Measurements from ENCODE around the gene ADPRH.

Gene ADPRH

DNA sequence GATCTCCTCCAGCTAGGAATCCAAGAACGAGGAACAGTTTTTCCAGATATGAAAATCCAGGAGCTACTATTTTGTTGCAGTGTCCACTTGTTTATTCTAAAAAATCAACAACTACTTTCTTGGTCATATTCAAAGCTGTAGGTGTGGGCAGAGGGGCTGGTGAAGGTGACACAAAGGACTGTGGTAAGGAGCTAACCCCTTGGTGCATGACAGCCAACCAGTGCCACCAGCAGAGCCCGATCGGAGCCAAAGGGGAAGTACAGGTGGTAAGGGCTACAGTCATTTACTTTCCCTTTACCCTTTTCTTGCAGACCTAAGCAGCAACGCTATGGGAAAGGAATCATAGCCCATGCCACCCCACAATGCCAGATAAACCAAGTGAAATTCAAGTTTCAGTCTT, 49.1 kb downstream of the ADPRH start:
- no peaks in the 10 kb centered on the region for H3K36me3 ChIP-seq (ENCODE audit: control insufficient read depth, insufficient read depth, low read length)
- WGBS (ENCODE audit: insufficient coverage, insufficient read length) = no CpG with 5 or more reads among the region's 4 CpGs
- H3K4me1 ChIP-seq (ENCODE audit: control insufficient read depth, insufficient read depth, low read length) = no peaks in the 10 kb centered on the region; the same call in 1 of the 2 replicates
- no peak for DNase-seq (ENCODE audit: low read depth, low spot score)
- no peak overlapping the region for H3K4me3 ChIP-seq (ENCODE audit: low read length)
- no peak overlapping the region for H3K27ac ChIP-seq (ENCODE audit: low read length)
- H3K9me3 ChIP-seq (ENCODE audit: control insufficient read depth, insufficient read depth, low read length) = no peaks in the 10 kb centered on the region
- H3K27me3 ChIP-seq (ENCODE audit: control insufficient read depth, insufficient read depth, low read length) = no peaks in the 10 kb centered on the region

- no peak overlapping the region for H3K27ac ChIP-seq (ENCODE audit: low read length)
- DNase-seq (ENCODE audit: low read depth, low spot score) = no peak
- no peak overlapping the region for H3K4me3 ChIP-seq (ENCODE audit: low read length)
- H3K36me3 ChIP-seq (ENCODE audit: control insufficient read depth, insufficient read depth, low read length) = no peaks in the 10 kb centered on the region
- no peaks in the 10 kb centered on the region for H3K27me3 ChIP-seq (ENCODE audit: control insufficient read depth, insufficient read depth, low read length)
- no CpG with 5 or more reads among the region's 1 CpG for WGBS (ENCODE audit: insufficient coverage, insufficient read length)
- H3K9me3 ChIP-seq (ENCODE audit: control insufficient read depth, insufficient read depth, low read length) = no peaks in the 10 kb centered on the region
- H3K4me1 ChIP-seq (ENCODE audit: control insufficient read depth, insufficient read depth, low read length) = no peaks in the 10 kb centered on the region; the same call in 1 of the 2 replicates
These were observed 49.6 kb downstream of the ADPRH start for GRCh38 chr3:119628816-119629445.

DNA sequence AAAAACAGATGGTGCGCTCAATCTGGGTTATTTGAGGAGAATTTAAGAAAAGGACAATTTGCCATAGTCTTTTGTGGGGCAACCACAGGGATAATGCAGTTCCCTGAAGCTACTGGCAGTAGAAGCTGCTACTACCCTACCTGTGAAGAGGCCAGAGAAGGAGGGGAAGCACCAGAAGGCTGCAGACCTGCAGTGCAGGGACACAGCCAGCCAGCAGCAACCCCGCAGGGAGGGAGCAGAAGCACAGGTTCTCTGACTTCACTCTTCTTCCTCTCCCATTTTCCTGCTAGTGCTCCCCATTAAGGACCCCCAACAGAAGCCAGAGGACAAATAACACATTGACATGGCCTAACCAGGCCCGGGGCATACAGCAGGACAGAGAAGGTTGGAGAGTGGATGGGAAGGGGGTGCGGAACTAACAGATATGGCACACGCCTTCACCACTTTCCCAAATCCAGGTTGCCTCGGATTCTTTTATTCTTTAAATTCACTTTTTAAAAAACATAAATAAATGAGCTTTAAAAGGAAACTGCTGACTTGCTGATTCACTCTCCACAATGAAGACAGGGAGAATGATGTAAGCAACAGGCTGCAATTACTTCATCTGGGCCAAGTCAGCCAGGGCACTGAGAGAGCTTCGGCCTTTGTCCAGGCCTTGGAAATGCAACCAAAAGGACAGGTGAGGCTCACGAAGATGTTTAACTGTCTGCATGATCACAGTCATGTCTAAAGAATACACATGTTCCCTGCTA, 51.0 kb downstream of the ADPRH start:
- Histone ChIP-seq H3K27ac (ENCODE audit: low read length) (no peak overlapping the region), H3K27me3 (ENCODE audit: control insufficient read depth, insufficient read depth, low read length) (no peaks in the 10 kb centered on the region), H3K36me3 (ENCODE audit: control insufficient read depth, insufficient read depth, low read length) (no peaks in the 10 kb centered on the region), H3K9me3 (ENCODE audit: control insufficient read depth, insufficient read depth, low read length) (no peaks in the 10 kb centered on the region), H3K4me3 (ENCODE audit: low read length) (no peak overlapping the region), H3K4me1 (ENCODE audit: control insufficient read depth, insufficient read depth, low read length) (no peaks in the 10 kb centered on the region; the same call in 1 of the 2 replicates)
- DNase-seq (ENCODE audit: low read depth, low spot score) = no peak
- no CpG with 5 or more reads among the region's 8 CpGs for WGBS (ENCODE audit: insufficient coverage, insufficient read length)

- H3K4me3 ChIP-seq (ENCODE audit: low read length) = no peak overlapping the region
- WGBS (ENCODE audit: insufficient coverage, insufficient read length) = no CpG with 5 or more reads among the region's 7 CpGs
- H3K27ac ChIP-seq (ENCODE audit: low read length) = no peak overlapping the region
- DNase-seq (ENCODE audit: low read depth, low spot score) = no peak
- H3K4me1 ChIP-seq (ENCODE audit: control insufficient read depth, insufficient read depth, low read length) = no peaks in the 10 kb centered on the region; the same call in 1 of the 2 replicates
- H3K9me3 ChIP-seq (ENCODE audit: control insufficient read depth, insufficient read depth, low read length) = no peaks in the 10 kb centered on the region
- no peaks in the 10 kb centered on the region for H3K36me3 ChIP-seq (ENCODE audit: control insufficient read depth, insufficient read depth, low read length)
- H3K27me3 ChIP-seq (ENCODE audit: control insufficient read depth, insufficient read depth, low read length) = no peaks in the 10 kb centered on the region
These were observed 51.6 kb downstream of the ADPRH start for GRCh38 chr3:119630880-119631329.

DNA sequence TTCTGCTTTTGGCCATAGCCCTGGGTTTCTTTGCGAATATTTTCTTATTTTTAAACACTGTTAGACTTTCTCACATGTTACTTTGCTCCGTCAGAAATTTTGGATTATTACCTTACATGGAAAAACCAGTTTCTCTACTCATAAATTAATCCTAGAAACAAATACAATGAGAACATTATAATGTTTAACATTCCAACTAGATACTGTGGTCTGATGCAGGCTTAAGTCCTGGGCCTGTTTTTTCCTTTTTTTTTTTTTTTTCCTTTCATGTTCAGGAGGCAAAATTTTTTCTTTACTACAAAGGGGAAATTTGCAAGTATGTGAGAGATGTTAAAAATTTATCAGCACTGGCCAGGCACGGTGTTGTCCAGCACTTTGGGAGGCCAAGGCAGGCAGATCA, 52.2 kb downstream of the ADPRH start:
- H3K9me3 ChIP-seq (ENCODE audit: control insufficient read depth, insufficient read depth, low read length) = no peaks in the 10 kb centered on the region
- WGBS (ENCODE audit: insufficient coverage, insufficient read length) = no CpG with 5 or more reads among the region's 3 CpGs
- no peaks in the 10 kb centered on the region for H3K27me3 ChIP-seq (ENCODE audit: control insufficient read depth, insufficient read depth, low read length)
- no peak overlapping the region for H3K27ac ChIP-seq (ENCODE audit: low read length)
- no peak for DNase-seq (ENCODE audit: low read depth, low spot score)
- H3K36me3 ChIP-seq (ENCODE audit: control insufficient read depth, insufficient read depth, low read length) = no peaks in the 10 kb centered on the region
- H3K4me1 ChIP-seq (ENCODE audit: control insufficient read depth, insufficient read depth, low read length) = no peaks in the 10 kb centered on the region; the same call in 1 of the 2 replicates
- no peak overlapping the region for H3K4me3 ChIP-seq (ENCODE audit: low read length)

DNA sequence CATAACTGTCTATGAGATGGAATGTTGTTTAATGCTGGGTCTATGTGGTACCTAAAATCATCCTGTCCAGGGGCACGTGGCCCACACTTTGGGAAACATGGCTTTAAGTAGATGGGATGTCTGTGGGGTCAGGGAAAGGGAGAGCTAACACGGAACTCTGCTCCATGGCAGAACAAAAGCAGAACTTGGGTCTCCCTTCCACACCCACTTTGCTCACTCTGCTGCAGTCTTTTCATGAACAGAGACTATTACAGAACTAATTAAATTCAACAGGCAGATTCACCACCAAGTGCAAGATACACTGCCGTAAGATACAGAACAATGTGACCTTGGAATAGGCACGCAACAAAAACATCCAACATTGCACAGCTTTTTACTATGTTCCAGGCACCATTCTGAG, 52.9 kb downstream of the ADPRH start:
- Histone ChIP-seq H3K27me3 (ENCODE audit: control insufficient read depth, insufficient read depth, low read length) (no peaks in the 10 kb centered on the region), H3K4me1 (ENCODE audit: control insufficient read depth, insufficient read depth, low read length) (no peaks in the 10 kb centered on the region; the same call in 1 of the 2 replicates), H3K27ac (ENCODE audit: low read length) (no peak overlapping the region), H3K36me3 (ENCODE audit: control insufficient read depth, insufficient read depth, low read length) (no peaks in the 10 kb centered on the region), H3K4me3 (ENCODE audit: low read length) (no peak overlapping the region), H3K9me3 (ENCODE audit: control insufficient read depth, insufficient read depth, low read length) (no peaks in the 10 kb centered on the region)
- WGBS (ENCODE audit: insufficient coverage, insufficient read length) = no CpG with 5 or more reads among the region's 4 CpGs
- no peak for DNase-seq (ENCODE audit: low read depth, low spot score)

DNA sequence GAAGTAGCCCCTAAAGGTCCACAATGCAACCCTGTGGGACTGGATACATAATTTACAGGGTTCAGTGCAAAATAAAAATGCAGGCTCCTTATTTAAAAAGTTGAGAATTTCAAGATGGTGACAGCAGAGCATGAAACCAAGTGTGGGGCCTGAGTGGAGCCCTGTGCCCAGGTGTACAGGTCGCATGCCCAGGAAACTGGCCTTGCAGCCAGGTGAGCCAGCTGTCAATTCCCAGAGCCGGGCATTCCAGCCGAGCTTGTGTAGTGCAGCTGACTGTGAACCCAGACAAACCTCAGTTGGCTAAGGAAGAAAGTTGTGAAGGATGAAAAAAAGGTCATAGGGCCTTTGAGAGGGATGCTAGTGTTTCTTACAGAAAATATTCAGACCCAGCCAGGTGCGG, 53.5 kb downstream of the ADPRH start:
- no peaks in the 10 kb centered on the region; the same call in 1 of the 2 replicates for H3K4me1 ChIP-seq (ENCODE audit: control insufficient read depth, insufficient read depth, low read length)
- H3K27ac ChIP-seq (ENCODE audit: low read length) = no peak overlapping the region
- H3K4me3 ChIP-seq (ENCODE audit: low read length) = no peak overlapping the region
- no CpG with 5 or more reads among the region's 4 CpGs for WGBS (ENCODE audit: insufficient coverage, insufficient read length)
- no peak for DNase-seq (ENCODE audit: low read depth, low spot score)
- no peaks in the 10 kb centered on the region for H3K27me3 ChIP-seq (ENCODE audit: control insufficient read depth, insufficient read depth, low read length)
- no peaks in the 10 kb centered on the region for H3K36me3 ChIP-seq (ENCODE audit: control insufficient read depth, insufficient read depth, low read length)
- no peaks in the 10 kb centered on the region for H3K9me3 ChIP-seq (ENCODE audit: control insufficient read depth, insufficient read depth, low read length)

DNA sequence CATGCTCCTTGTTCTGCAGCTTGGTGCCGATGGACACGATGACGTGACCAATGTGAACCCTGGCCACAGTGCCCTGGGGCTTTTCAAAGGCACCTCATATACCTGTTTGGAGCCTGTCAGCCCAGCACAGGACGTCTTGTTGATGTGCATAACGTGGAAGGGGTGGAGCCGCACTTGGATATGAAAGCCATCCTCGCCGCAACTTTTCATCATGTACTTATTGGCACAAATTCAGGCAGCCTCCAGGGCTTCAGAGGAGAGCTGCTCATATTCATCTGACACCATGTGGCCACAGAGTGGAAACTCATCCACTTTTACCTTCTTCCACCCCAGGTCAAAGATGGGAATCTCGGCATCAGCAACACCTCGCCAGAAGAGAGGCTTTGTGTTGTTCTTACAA, 56.4 kb downstream of the ADPRH start:
- no CpG with 5 or more reads among the region's 10 CpGs for WGBS (ENCODE audit: insufficient coverage, insufficient read length)
- Histone ChIP-seq H3K36me3 (ENCODE audit: control insufficient read depth, insufficient read depth, low read length) (no peaks in the 10 kb centered on the region), H3K4me3 (ENCODE audit: low read length) (no peak overlapping the region), H3K27me3 (ENCODE audit: control insufficient read depth, insufficient read depth, low read length) (no peaks in the 10 kb centered on the region), H3K4me1 (ENCODE audit: control insufficient read depth, insufficient read depth, low read length) (no peaks in the 10 kb centered on the region), H3K27ac (ENCODE audit: low read length) (no peak overlapping the region), H3K9me3 (ENCODE audit: control insufficient read depth, insufficient read depth, low read length) (no peaks in the 10 kb centered on the region)
- no peak for DNase-seq (ENCODE audit: low read depth, low spot score)

- H3K36me3 ChIP-seq (ENCODE audit: control insufficient read depth, insufficient read depth, low read length) = no peaks in the 10 kb centered on the region
- H3K27ac ChIP-seq (ENCODE audit: low read length) = no peak overlapping the region
- no peak overlapping the region for H3K4me3 ChIP-seq (ENCODE audit: low read length)
- WGBS (ENCODE audit: insufficient coverage, insufficient read length) = no CpG with 5 or more reads among the region's 1 CpG
- DNase-seq (ENCODE audit: low read depth, low spot score) = no peak
- H3K27me3 ChIP-seq (ENCODE audit: control insufficient read depth, insufficient read depth, low read length) = no peaks in the 10 kb centered on the region
- H3K9me3 ChIP-seq (ENCODE audit: control insufficient read depth, insufficient read depth, low read length) = no peaks in the 10 kb centered on the region
- H3K4me1 ChIP-seq (ENCODE audit: control insufficient read depth, insufficient read depth, low read length) = no peaks in the 10 kb centered on the region
These were observed 57.0 kb downstream of the ADPRH start for GRCh38 chr3:119636249-119636648.

GRCh38 chr3:119636891-119637611, 57.8 kb downstream of the ADPRH start:
- Histone ChIP-seq H3K9me3 (ENCODE audit: control insufficient read depth, insufficient read depth, low read length) (no peaks in the 10 kb centered on the region), H3K27me3 (ENCODE audit: control insufficient read depth, insufficient read depth, low read length) (no peaks in the 10 kb centered on the region), H3K36me3 (ENCODE audit: control insufficient read depth, insufficient read depth, low read length) (no peaks in the 10 kb centered on the region), H3K4me1 (ENCODE audit: control insufficient read depth, insufficient read depth, low read length) (no peaks in the 10 kb centered on the region), H3K4me3 (ENCODE audit: low read length) (no peak overlapping the region), H3K27ac (ENCODE audit: low read length) (no peak overlapping the region)
- WGBS (ENCODE audit: insufficient coverage, insufficient read length) = no CpG with 5 or more reads among the region's 4 CpGs
- no peak for DNase-seq (ENCODE audit: low read depth, low spot score)
